ENCODE measurements around the gene LTBP1.
A peak's percentile ranks its signal among the peaks of the same experiment; 100 is the strongest.
"Not testable (repeated sequence)": the region's sequence is repeated elsewhere in the genome, so short reads cannot be mapped to it uniquely, and the experiment has no call there.

The LTBP1 gene

DNA sequence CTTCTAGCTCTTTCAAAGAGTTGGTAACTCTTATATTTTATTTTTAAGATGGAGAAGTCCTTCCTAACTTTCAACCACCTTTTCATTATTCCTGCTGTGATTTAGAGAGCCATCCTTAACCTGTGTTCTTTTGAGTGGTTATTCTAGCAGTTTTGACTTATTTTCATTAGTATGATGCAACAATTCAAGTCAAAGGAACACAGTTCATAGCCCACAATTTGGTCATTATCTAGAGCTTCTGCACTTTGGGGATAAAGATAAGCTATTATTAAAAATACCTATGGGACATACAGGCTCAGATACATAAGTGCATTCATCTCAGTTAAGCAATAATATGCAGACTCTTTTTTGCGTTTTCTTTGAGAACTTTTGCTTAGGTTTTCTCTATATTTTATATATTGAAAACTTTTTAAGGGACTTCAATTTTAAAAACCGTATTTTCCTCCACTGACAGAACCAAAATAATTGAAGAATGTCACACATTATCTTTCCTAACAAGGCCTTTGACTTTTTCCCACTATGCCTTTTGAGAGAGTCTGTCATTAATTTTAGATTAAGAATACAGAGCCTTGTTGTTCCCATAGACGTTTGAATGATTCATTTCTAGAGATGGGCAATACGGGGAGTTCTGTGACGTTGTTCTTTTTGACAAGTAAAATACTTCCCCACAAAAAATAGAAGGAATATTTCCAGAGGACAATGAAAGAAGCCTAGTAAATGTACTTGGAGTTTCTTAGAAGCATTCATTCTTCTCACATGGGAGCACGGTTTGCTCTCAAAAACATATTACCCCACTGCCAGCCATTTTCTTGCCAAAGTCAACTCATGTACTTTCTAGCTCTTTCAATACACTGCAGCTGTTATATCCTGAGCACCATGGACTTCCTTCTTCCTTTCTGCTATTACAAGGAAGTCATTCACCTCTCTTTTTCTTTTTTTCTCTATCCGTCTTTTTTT is 486.8 kb downstream of the LTBP1 start:
- H3K9me3 ChIP-seq (ENCODE audit: control insufficient read depth, low read length) = no peaks in the 10 kb centered on the region
- WGBS, 2 experiments (ENCODE audit: insufficient coverage in 2 of 2) = 90 to 97% methylated on average over 2 to 4 of the region's 7 CpGs
- no peak overlapping the region for H3K4me3 ChIP-seq (ENCODE audit: extremely low read depth, insufficient read depth, low read length, poor library complexity, severe bottlenecking)
- peaks cover 10% of the 10 kb centered on the region for H3K4me1 ChIP-seq (ENCODE audit: control insufficient read depth, insufficient read depth, low read length, poor library complexity, severe bottlenecking)
- no peak overlapping the region for H3K27ac ChIP-seq (ENCODE audit: low read depth, low read length, severe bottlenecking)
- no peaks in the 10 kb centered on the region for H3K36me3 ChIP-seq (ENCODE audit: control insufficient read depth, insufficient read depth, low read length)

DNA sequence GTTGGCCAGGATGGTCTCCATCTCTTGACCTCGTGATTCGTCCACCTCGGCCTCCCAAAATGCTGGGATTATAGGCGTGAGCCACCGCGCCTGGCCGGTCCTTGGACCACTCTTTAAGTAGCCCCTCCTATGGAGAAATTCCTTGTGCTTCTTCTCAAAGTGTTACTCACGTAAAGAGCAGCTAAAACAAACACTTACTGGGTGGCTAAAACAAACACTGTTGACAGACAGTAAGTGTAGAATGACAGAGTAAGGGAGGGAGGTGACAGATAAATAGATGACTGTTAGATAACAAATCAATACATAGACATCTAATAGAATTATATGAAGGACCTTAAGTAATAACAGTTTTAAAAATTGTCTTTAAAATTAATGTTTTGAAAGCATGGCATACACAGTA is 488.8 kb downstream of the LTBP1 start:
- H3K9me3 ChIP-seq (ENCODE audit: control insufficient read depth, low read length) = no peaks in the 10 kb centered on the region
- no peak overlapping the region for H3K27ac ChIP-seq (ENCODE audit: low read depth, low read length, severe bottlenecking)
- H3K36me3 ChIP-seq (ENCODE audit: control insufficient read depth, insufficient read depth, low read length) = no peaks in the 10 kb centered on the region
- no peak overlapping the region for H3K4me3 ChIP-seq (ENCODE audit: extremely low read depth, insufficient read depth, low read length, poor library complexity, severe bottlenecking)
- H3K4me1 ChIP-seq (ENCODE audit: control insufficient read depth, insufficient read depth, low read length, poor library complexity, severe bottlenecking) = peaks cover 10% of the 10 kb centered on the region
- 87 to 94% methylated on average over 7 of the region's 8 CpGs for WGBS, 2 experiments (ENCODE audit: insufficient coverage in 2 of 2)

- H3K4me1 ChIP-seq (ENCODE audit: control insufficient read depth, insufficient read depth, low read length, poor library complexity, severe bottlenecking) = peaks cover 10% of the 10 kb centered on the region
- no peaks in the 10 kb centered on the region for H3K36me3 ChIP-seq (ENCODE audit: control insufficient read depth, insufficient read depth, low read length)
- H3K27ac ChIP-seq (ENCODE audit: low read depth, low read length, severe bottlenecking) = peak overlapping the region; percentile 62
- WGBS, 2 experiments (ENCODE audit: insufficient coverage in 2 of 2) = no CpG with 5 or more reads among the region's 1 CpG
- H3K9me3 ChIP-seq (ENCODE audit: control insufficient read depth, low read length) = no peaks in the 10 kb centered on the region
- peak overlapping the region; percentile 18 for H3K4me3 ChIP-seq (ENCODE audit: extremely low read depth, insufficient read depth, low read length, poor library complexity, severe bottlenecking)
These were observed 489.3 kb downstream of the LTBP1 start for GRCh38 chr2:33436083-33436482.

- peaks cover 10% of the 10 kb centered on the region for H3K4me1 ChIP-seq (ENCODE audit: control insufficient read depth, insufficient read depth, low read length, poor library complexity, severe bottlenecking)
- H3K4me3 ChIP-seq (ENCODE audit: extremely low read depth, insufficient read depth, low read length, poor library complexity, severe bottlenecking) = peak overlapping the region; percentile 21
- H3K27ac ChIP-seq (ENCODE audit: low read depth, low read length, severe bottlenecking) = peak overlapping the region; percentile 18
- WGBS, 2 experiments (ENCODE audit: insufficient coverage in 2 of 2) = 62 to 94% methylated on average over 2 to 4 of the region's 4 CpGs
- H3K36me3 ChIP-seq (ENCODE audit: control insufficient read depth, insufficient read depth, low read length) = no peaks in the 10 kb centered on the region
- H3K9me3 ChIP-seq (ENCODE audit: control insufficient read depth, low read length) = no peaks in the 10 kb centered on the region
These were observed 490.5 kb downstream of the LTBP1 start for GRCh38 chr2:33437297-33437696.

DNA sequence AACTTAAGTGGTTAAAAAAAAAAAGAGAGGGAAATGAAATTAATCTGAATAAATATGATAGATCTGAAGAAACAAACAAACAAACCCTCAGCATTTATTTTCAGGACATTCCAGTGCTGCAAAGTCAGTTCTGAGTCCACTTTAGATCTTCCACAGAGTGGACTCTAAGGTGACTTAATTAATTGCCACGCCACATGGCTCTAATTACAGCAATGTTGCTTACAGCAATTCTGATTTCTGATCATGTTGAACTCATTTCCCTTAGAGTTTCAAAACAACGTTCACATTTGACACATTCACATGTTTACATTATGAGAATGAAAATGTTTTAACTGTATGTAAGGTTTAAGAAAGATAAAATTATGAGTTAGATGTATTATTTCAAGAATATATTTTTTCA is 491.1 kb downstream of the LTBP1 start:
- no peak overlapping the region for H3K27ac ChIP-seq (ENCODE audit: low read depth, low read length, severe bottlenecking)
- H3K4me3 ChIP-seq (ENCODE audit: extremely low read depth, insufficient read depth, low read length, poor library complexity, severe bottlenecking) = peak overlapping the region; percentile 21
- peaks cover 10% of the 10 kb centered on the region for H3K4me1 ChIP-seq (ENCODE audit: control insufficient read depth, insufficient read depth, low read length, poor library complexity, severe bottlenecking)
- no peaks in the 10 kb centered on the region for H3K36me3 ChIP-seq (ENCODE audit: control insufficient read depth, insufficient read depth, low read length)
- 100% methylated on average over 1 of the region's 2 CpGs; no CpG with 5 or more reads in 1 of the 2 experiments for WGBS, 2 experiments (ENCODE audit: insufficient coverage in 2 of 2)
- H3K9me3 ChIP-seq (ENCODE audit: control insufficient read depth, low read length) = no peaks in the 10 kb centered on the region

- Histone ChIP-seq H3K9me3 (ENCODE audit: control insufficient read depth, low read length) (no peaks in the 10 kb centered on the region), H3K27ac (ENCODE audit: low read depth, low read length, severe bottlenecking) (no peak overlapping the region), H3K4me3 (ENCODE audit: extremely low read depth, insufficient read depth, low read length, poor library complexity, severe bottlenecking) (no peak overlapping the region), H3K36me3 (ENCODE audit: control insufficient read depth, insufficient read depth, low read length) (no peaks in the 10 kb centered on the region), H3K4me1 (ENCODE audit: control insufficient read depth, insufficient read depth, low read length, poor library complexity, severe bottlenecking) (peaks cover 2% of the 10 kb centered on the region)
- 0% methylated on average over 1 of the region's 3 CpGs; no CpG with 5 or more reads in 1 of the 2 experiments for WGBS, 2 experiments (ENCODE audit: insufficient coverage in 2 of 2)
These were observed 494.6 kb downstream of the LTBP1 start for GRCh38 chr2:33441235-33441810.

DNA sequence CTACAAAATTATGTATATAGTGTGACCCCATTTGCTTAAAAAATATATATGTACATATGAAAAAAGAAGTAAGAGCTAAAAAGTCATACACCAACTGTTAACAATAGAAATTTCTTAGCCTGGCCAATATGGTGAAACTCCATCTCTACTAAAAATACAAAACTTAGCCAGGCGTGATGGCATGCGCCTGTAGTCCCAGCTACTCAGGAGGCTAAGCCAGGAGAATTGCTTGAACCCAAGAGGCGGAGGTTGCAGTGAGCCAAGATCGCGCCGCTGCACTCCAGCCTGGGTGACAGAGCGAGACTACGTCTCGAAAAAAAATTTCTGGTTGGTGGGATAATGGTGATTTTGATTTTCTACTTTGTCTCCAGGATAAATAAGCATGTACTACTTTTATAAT is 495.3 kb downstream of the LTBP1 start:
- not testable (repeated sequence) for H3K9me3 ChIP-seq (ENCODE audit: control insufficient read depth, low read length); H3K4me3 ChIP-seq (ENCODE audit: extremely low read depth, insufficient read depth, low read length, poor library complexity, severe bottlenecking); H3K36me3 ChIP-seq (ENCODE audit: control insufficient read depth, insufficient read depth, low read length); H3K27ac ChIP-seq (ENCODE audit: low read depth, low read length, severe bottlenecking); H3K4me1 ChIP-seq (ENCODE audit: control insufficient read depth, insufficient read depth, low read length, poor library complexity, severe bottlenecking)
- 89% methylated on average over 6 of the region's 9 CpGs; no CpG with 5 or more reads in 1 of the 2 experiments for WGBS, 2 experiments (ENCODE audit: insufficient coverage in 2 of 2)

- Histone ChIP-seq H3K4me3 (ENCODE audit: extremely low read depth, insufficient read depth, low read length, poor library complexity, severe bottlenecking) (no peak overlapping the region), H3K4me1 (ENCODE audit: control insufficient read depth, insufficient read depth, low read length, poor library complexity, severe bottlenecking) (no peaks in the 10 kb centered on the region), H3K27ac (ENCODE audit: low read depth, low read length, severe bottlenecking) (no peak overlapping the region), H3K36me3 (ENCODE audit: control insufficient read depth, insufficient read depth, low read length) (no peaks in the 10 kb centered on the region), H3K9me3 (ENCODE audit: control insufficient read depth, low read length) (no peaks in the 10 kb centered on the region)
- 90 to 100% methylated on average over 1 to 2 of the region's 6 CpGs for WGBS, 2 experiments (ENCODE audit: insufficient coverage in 2 of 2)
These were observed 495.9 kb downstream of the LTBP1 start for GRCh38 chr2:33442528-33443079.

DNA sequence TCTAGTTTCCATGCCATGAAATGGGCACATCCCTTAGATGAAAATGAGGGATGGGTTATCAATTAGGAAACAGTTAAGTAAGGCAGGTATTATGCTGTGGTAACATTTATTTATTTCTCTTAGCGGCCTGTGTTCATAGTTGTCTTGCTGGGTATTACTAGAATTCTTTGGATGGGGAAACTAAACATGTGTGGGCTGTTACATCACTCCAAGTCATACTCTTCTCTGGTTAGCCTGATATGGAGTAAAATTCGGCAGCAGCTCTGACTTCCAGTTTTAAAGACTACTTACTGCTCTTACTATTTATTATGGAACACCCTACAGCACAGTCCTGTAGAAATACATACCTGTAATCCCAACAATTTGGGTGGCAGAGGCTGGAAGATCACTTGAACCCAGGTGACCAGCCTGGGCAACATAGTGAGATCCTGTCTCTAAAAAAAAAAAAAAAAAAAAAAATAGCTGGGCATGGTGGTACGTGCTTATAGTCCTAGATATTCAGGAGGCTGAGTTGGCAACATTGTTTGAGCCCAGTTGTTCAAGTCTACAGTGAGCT is 496.6 kb downstream of the LTBP1 start:
- Histone ChIP-seq H3K36me3 (ENCODE audit: control insufficient read depth, insufficient read depth, low read length) (no peaks in the 10 kb centered on the region), H3K9me3 (ENCODE audit: control insufficient read depth, low read length) (no peaks in the 10 kb centered on the region), H3K4me3 (ENCODE audit: extremely low read depth, insufficient read depth, low read length, poor library complexity, severe bottlenecking) (no peak overlapping the region), H3K4me1 (ENCODE audit: control insufficient read depth, insufficient read depth, low read length, poor library complexity, severe bottlenecking) (no peaks in the 10 kb centered on the region), H3K27ac (ENCODE audit: low read depth, low read length, severe bottlenecking) (no peak overlapping the region)
- 100% methylated on average over 1 of the region's 3 CpGs for WGBS, 2 experiments (ENCODE audit: insufficient coverage in 2 of 2)

DNA sequence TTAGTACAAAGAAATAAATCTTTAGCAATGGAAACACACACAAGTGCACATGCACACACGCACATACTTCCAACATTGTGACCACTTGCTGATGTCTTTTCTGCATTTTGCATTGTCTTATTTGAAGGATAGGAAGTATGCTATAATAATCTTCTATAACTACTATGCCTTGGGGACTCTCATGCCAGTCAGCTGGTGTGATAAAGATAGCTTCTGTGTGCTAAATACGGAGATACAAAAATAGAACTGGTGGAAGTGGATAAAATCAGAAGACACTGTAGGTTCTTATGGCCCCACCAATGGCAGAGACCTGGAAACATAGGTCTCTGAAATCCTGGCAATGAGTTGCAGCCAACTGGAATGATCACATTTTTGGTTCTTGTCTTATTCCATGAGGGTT is 498.2 kb downstream of the LTBP1 start:
- Histone ChIP-seq H3K27ac (ENCODE audit: low read depth, low read length, severe bottlenecking) (no peak overlapping the region), H3K9me3 (ENCODE audit: control insufficient read depth, low read length) (no peaks in the 10 kb centered on the region), H3K4me1 (ENCODE audit: control insufficient read depth, insufficient read depth, low read length, poor library complexity, severe bottlenecking) (no peaks in the 10 kb centered on the region), H3K36me3 (ENCODE audit: control insufficient read depth, insufficient read depth, low read length) (no peaks in the 10 kb centered on the region), H3K4me3 (ENCODE audit: extremely low read depth, insufficient read depth, low read length, poor library complexity, severe bottlenecking) (no peak overlapping the region)
- 89 to 100% methylated on average over 1 of the region's 2 CpGs for WGBS, 2 experiments (ENCODE audit: insufficient coverage in 2 of 2)

Data from mesodermal cell (in vitro differentiated cells).